ENCODE data around the gene NCSTN.

The NCSTN gene

DNA sequence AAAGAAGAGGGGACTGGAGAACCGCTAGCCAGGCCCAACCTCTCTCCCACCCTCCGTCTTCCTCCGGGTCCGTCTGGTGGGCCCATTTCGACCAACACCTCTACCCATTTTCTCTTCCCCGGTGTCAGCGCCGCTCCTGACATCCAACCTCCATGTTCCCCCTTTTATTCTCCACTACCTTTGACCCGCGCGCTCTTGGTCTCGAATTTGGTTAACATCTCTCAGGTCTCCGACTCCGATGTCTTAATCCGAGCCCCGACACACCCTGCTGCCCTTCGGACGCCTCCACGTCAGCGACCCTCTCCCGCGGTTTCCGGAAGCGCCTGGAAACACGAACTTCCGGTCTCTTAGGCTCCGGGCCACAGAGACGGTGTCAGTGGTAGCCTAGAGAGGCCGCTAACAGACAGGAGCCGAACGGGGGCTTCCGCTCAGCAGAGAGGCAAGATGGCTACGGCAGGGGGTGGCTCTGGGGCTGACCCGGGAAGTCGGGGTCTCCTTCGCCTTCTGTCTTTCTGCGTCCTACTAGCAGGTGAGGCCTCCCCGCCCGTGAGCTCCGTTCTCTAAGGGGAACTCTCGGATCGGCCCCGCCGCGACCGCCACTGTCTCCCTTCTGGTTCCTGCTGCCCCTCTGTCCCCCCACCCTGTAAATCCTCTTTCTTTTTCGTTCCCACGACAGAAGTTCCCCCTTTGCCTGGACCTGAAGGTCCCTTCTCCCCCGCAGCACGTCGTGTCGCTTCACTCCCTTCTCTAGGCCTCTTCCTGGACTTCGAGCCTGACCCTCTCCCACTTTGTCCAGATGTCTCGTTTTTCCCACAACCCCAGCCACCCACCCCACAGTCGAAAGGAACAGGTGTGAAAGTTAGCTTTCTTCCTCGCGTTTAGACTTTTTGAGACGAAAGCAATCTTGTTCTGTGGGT lies at the start of gene NCSTN, which contains the start of gene COPA:
Gene NCSTN (plus strand): TSS at position 431 of the 917 bp plus-strand sequence. CDS start 14 bp downstream, at position 445.
Gene COPA (minus strand): TSS at position 298 of the 917 bp plus-strand sequence. CDS start 80 bp downstream, at position 218.
- peak; percentile 69 to 75 for DNase-seq (ENCODE audit: low read depth in 2 of 2, low spot score in 1 of 2)

GRCh38 chr1:160296036-160296435 lies 47.1 kb upstream of the NCSTN start:
- DNase-seq (ENCODE audit: low read depth in 2 of 2, low spot score in 1 of 2) = no peak

- no peak for DNase-seq (ENCODE audit: low read depth in 2 of 2, low spot score in 1 of 2)
Measured at GRCh38 chr1:160300173-160300572, 43.0 kb upstream of the NCSTN start.

DNA sequence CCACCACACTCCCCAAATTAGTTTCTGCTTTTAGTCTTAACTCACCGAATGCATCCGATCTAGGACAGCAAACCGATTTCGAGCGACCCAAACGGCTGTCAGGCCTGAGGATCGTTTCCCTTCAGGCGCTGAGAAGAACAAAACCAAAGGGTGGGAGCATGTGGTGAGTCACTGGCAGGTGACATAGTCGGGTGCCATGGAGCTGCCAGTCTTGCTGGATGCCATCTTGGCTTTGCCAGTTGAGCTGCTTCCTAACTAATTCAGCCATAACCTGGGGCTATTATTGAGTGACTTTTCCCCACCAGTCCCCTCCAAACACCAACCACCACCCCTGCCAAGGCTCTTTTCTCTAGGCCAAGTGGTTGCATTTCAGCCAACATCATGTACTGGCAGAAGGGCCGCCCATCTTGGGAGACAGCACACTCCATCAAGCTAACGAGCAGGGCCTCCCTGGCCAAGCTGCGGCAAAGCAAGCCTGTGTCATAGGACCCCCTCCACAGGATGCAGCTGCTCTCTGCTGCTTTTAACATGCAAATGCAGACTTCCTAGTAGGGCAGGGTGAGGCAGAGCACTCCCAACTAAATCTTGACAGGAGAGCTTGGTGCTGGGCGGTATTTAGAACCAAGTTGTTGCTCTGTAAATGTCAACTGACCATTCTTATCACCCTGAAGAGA lies 35.9 kb upstream of the NCSTN start:
- DNase-seq (ENCODE audit: low read depth in 2 of 2, low spot score in 1 of 2) = no peak

DNA sequence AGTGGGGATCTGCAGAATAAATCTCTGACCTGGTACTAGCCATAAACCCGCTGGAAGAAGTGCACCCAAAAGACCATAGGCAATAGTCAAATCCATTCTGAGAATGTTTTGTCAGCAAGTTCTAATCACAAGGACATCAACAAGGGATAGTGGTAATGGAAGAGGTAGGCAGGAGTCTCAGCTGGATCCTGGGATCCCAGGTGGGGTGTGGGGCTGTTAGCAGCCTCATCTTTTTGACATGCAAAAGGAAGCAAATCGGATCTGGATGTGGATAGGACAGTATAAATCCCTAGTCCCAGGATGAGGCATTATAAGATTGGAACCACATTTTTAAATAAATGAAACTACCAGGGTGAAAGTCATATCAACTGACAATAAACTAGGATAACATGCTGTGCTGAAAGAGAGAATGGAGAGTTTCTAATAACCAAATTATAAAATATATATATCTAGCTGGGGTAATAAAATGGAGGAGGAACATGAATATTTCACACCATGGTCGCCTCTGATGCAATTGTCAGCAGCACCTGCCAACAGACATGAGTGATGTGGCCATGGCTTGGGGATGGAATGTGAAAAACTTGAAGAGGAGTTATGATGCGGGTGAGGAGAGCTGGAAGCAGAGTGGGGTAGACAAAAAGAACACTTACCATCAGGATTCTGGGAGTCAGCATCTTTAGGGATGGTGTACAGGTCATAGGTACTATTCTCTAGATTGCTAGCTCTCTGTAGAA lies 34.6 kb upstream of the NCSTN start:
- no peak for DNase-seq (ENCODE audit: low read depth in 2 of 2, low spot score in 1 of 2)

DNA sequence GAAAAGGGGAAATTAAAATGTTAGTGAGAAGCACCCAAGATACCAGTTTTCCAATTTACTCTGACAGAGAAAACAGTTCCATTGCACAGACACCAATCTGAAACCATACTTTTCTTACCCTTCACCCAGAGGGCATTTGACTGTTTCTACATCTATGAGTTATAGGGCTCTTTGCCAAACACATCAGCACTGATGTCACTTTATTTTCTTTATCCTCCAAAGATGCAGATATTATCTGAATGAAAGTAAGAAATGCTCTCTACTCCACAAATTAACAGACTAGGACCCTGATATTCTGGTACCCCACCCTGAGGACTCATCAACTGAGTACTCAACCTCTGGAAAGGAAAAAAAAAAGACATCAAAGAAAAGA lies 34.0 kb upstream of the NCSTN start:
- no peak for DNase-seq (ENCODE audit: low read depth in 2 of 2, low spot score in 1 of 2)

DNA sequence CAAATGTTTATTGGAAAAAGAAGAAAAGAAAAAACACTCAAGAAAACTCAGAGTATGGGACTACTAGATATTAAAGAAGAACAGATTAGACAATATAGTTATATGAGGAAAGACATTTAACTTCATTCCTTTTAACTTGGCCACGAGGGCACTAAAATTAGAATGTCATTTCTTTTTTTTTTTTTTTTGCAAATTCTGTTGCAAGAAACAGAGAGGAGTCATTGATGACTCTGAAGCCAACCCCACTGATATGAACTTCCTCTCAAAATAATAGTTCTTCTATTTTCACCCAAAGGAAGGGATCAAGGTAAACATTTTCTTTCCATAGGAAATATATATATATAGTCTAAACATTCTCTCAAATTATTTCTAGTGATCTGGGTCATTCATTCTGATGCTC lies 33.6 kb upstream of the NCSTN start:
- DNase-seq (ENCODE audit: low read depth in 2 of 2, low spot score in 1 of 2) = no peak

DNA sequence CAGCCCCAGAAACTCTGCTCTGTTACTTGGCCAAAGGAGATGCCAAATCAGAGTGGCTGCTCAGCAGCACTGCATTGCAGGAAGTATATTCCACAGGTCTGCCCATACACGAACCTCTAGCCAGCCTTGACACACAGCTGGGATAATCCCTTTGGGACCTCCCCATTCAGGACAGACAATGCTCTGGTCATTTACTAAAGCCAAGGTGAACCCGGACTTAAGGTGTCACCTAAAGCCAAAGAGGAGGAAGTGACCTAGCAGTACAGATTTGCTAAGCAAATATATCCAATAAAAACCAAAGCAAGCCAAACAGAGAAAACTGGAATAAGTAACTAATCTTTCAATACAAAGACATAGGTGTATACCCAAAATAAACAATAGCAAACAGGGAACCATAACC lies 27.8 kb upstream of the NCSTN start:
- DNase-seq (ENCODE audit: low read depth in 2 of 2, low spot score in 1 of 2) = no peak

GRCh38 chr1:160322831-160323230 lies 20.4 kb upstream of the NCSTN start:
- no peak for DNase-seq (ENCODE audit: low read depth in 2 of 2, low spot score in 1 of 2)

DNA sequence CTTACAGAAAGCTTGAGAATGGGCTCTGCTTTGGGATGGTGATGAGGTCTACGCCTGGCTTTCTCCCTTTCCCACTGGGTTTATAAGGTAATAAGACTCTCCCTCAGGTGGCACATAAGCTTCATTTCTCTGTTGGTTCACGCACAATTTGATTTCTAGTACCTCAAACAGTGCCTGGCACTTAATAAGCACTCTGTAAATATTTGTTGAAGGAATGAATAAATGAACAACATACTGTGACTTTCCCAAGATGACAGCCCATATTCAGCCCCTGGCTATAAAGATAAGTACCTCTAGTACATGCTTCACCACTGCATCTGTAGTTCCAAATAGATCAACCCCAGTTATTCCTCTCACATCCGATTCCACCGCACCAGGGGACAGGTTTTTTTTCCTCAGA lies 17.9 kb upstream of the NCSTN start:
- no peak for DNase-seq (ENCODE audit: low read depth in 2 of 2, low spot score in 1 of 2)

GRCh38 chr1:160326418-160326817 lies 16.8 kb upstream of the NCSTN start:
- no peak for DNase-seq (ENCODE audit: low read depth in 2 of 2, low spot score in 1 of 2)

- no peak for DNase-seq (ENCODE audit: low read depth in 2 of 2, low spot score in 1 of 2)
Measured at GRCh38 chr1:160328184-160328583, 15.0 kb upstream of the NCSTN start.

GRCh38 chr1:160330119-160330518 lies 13.1 kb upstream of the NCSTN start:
- DNase-seq (ENCODE audit: low read depth in 2 of 2, low spot score in 1 of 2) = no peak

DNA sequence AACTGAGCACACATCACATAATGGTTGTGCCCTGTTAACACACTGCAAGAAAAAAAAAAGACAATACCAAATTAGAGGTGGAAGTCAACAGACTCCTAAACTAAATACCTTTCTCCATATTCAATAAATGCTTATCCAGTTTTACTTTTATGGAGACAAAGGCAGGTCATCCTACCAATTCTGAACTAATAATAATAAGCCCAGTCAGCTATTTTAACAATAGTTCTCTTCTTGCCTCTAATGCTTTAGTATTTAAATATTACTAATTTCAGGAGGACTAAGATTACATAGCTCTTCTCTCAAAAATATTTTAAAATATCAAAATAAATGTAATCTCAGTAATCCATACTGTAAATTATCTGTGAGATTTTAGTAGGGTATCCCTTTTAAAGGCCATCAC lies 10.7 kb upstream of the NCSTN start:
- no peak for DNase-seq (ENCODE audit: low read depth in 2 of 2, low spot score in 1 of 2)

DNA sequence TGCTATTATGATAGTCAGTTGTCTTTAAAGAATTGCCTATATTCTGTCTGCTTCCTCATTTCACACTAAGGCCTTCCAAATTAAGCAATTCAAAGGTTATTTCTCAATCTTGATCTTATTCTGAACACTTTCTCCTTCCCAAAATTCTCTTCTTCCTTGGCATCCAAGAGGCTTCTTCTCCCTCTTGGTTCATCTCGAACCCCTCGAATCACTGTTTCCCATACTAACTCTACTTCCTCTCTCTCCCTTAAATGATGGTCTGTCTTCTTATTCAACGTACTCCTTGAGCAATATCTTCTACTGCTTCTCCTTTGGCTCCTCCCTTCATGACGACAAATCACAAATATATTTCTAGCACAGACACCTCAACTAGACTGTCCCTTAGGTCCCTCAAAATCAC lies 4.6 kb upstream of the NCSTN start:
- no peak for DNase-seq (ENCODE audit: low read depth in 2 of 2, low spot score in 1 of 2)

GRCh38 chr1:160340146-160340545 lies 3.0 kb upstream of the NCSTN start:
- no peak for DNase-seq (ENCODE audit: low read depth in 2 of 2, low spot score in 1 of 2)

DNA sequence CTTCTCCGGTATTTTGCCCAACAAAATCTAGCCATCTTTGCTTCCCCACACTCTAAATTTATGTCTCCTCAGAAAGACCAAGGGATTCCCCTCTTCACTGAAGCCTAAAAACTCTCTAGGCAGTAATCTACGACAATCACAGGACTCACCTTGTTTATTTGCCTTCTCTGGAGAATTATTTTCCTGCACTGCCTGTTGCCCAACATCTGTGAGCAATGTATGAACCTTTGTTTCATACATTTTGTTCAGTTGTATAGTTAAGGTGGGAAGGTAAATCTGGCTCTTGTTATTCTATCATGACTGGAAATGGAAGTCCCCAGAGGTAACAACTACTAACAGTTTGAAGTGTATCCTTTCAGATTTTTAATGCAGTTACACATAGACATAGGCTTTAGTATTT lies 2.3 kb upstream of the NCSTN start:
- DNase-seq (ENCODE audit: low read depth in 2 of 2, low spot score in 1 of 2) = no peak

GRCh38 chr1:160342526-160342925 lies 657 bp upstream of the NCSTN start:
- DNase-seq (ENCODE audit: low read depth in 2 of 2, low spot score in 1 of 2) = no peak

GRCh38 chr1:160344241-160344640 lies 1.1 kb downstream of the NCSTN start:
- DNase-seq (ENCODE audit: low read depth in 2 of 2, low spot score in 1 of 2) = no peak

- DNase-seq (ENCODE audit: low read depth in 2 of 2, low spot score in 1 of 2) = no peak
Measured at GRCh38 chr1:160344936-160345335, 1.8 kb downstream of the NCSTN start.

- no peak for DNase-seq (ENCODE audit: low read depth in 2 of 2, low spot score in 1 of 2)
Measured at GRCh38 chr1:160346463-160346862, 3.3 kb downstream of the NCSTN start.

- DNase-seq (ENCODE audit: low read depth in 2 of 2, low spot score in 1 of 2) = no peak
Measured at GRCh38 chr1:160346958-160347357, 3.8 kb downstream of the NCSTN start.
